Measurements from ENCODE around the gene MTG1.
"Not testable (repeated sequence)": the region's sequence is repeated elsewhere in the genome, so short reads cannot be mapped to it uniquely, and the experiment has no call there.

The MTG1 gene

GRCh38 chr10:133366751-133367150 lies 27.2 kb upstream of the MTG1 start:
- peaks cover 0 to 24% (median 18%) of the 10 kb centered on the region in 5 donors for H3K4me1 ChIP-seq (ENCODE audit: control insufficient read depth in 5 of 5, insufficient read depth in 5 of 5, low read length in 5 of 5)
- no peaks in the 10 kb centered on the region for H3K9me3 ChIP-seq (ENCODE audit: control insufficient read depth in 5 of 5, low read length in 5 of 5)
- H3K36me3 ChIP-seq (ENCODE audit: control insufficient read depth in 5 of 5, insufficient read depth in 5 of 5, low read length in 5 of 5) = peaks cover 4 to 84% (median 82%) of the 10 kb centered on the region in 5 donors
- H3K4me3 ChIP-seq (ENCODE audit: low read depth in 1 of 5, low read length in 5 of 5) = no peak overlapping the region
- H3K27me3 ChIP-seq (ENCODE audit: control insufficient read depth in 5 of 5, insufficient read depth in 4 of 5, low read length in 5 of 5) = no peaks in the 10 kb centered on the region
- H3K9ac ChIP-seq (ENCODE audit: low read length in 5 of 5) = peak overlapping the region in 1 of 5 donors; percentile 20
- no peak overlapping the region for H3K27ac ChIP-seq (ENCODE audit: low read depth, low read length)

- H3K4me3 ChIP-seq (ENCODE audit: low read depth in 1 of 5, low read length in 5 of 5); H3K9ac ChIP-seq (ENCODE audit: low read length in 5 of 5); H3K9me3 ChIP-seq (ENCODE audit: control insufficient read depth in 5 of 5, low read length in 5 of 5); H3K27ac ChIP-seq (ENCODE audit: low read depth, low read length); H3K27me3 ChIP-seq (ENCODE audit: control insufficient read depth in 5 of 5, insufficient read depth in 4 of 5, low read length in 5 of 5): not testable (repeated sequence)
- peaks cover 0 to 31% (median 25%) of the 10 kb centered on the region in 5 donors for H3K4me1 ChIP-seq (ENCODE audit: control insufficient read depth in 5 of 5, insufficient read depth in 5 of 5, low read length in 5 of 5)
- peaks cover 4 to 77% (median 75%) of the 10 kb centered on the region in 5 donors for H3K36me3 ChIP-seq (ENCODE audit: control insufficient read depth in 5 of 5, insufficient read depth in 5 of 5, low read length in 5 of 5)
These were observed 26.5 kb upstream of the MTG1 start for GRCh38 chr10:133367461-133367860.

GRCh38 chr10:133368153-133368552 lies 25.8 kb upstream of the MTG1 start:
- Histone ChIP-seq H3K4me3 (ENCODE audit: low read depth in 1 of 5, low read length in 5 of 5) (no peak overlapping the region), H3K27ac (ENCODE audit: low read depth, low read length) (no peak overlapping the region), H3K4me1 (ENCODE audit: control insufficient read depth in 5 of 5, insufficient read depth in 5 of 5, low read length in 5 of 5) (peaks cover 0 to 32% (median 26%) of the 10 kb centered on the region in 5 donors), H3K36me3 (ENCODE audit: control insufficient read depth in 5 of 5, insufficient read depth in 5 of 5, low read length in 5 of 5) (peaks cover 4 to 70% (median 68%) of the 10 kb centered on the region in 5 donors), H3K9ac (ENCODE audit: low read length in 5 of 5) (no peak overlapping the region), H3K9me3 (ENCODE audit: control insufficient read depth in 5 of 5, low read length in 5 of 5) (no peaks in the 10 kb centered on the region), H3K27me3 (ENCODE audit: control insufficient read depth in 5 of 5, insufficient read depth in 4 of 5, low read length in 5 of 5) (no peaks in the 10 kb centered on the region)

DNA sequence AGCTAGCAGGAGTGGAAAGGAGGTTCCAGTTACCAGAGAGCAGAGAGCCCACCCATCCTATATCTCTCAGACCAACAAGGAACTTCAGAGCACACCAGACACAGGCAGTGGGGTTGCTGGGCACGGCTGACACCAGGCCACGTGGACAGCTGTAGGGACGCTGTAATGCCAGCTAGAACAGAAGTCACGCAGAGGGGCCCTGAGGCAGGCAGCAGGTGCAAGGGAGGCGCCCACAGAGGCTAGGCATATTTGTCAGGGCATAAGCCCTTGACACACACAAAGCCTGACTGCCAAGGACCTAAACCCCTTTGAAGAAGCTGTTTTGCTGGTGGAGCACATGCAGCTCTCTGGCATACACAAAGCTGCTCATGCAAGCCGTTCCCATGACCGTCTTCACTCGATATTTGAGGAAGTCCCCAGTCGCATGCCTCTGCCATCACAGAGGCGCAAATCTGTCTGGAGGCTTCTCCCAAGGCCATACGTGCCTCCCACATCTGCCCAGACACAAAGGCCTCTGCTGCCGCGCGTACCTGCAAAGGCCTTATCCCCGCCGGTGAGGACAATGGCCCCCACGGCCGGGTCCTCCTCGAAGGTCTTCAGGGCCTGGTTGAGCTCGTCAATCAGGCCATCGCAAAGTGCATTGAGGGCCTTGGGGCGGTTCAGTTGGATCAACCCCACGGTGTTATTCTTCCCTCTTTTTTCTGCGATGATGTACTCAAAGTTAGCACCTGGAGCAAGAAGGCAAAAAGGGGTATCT lies 23.7 kb upstream of the MTG1 start:
- H3K4me1 ChIP-seq (ENCODE audit: control insufficient read depth in 5 of 5, insufficient read depth in 5 of 5, low read length in 5 of 5) = peaks cover 0 to 34% (median 25%) of the 10 kb centered on the region in 5 donors
- H3K27ac ChIP-seq (ENCODE audit: low read depth, low read length) = no peak overlapping the region
- H3K27me3 ChIP-seq (ENCODE audit: control insufficient read depth in 5 of 5, insufficient read depth in 4 of 5, low read length in 5 of 5) = no peaks in the 10 kb centered on the region
- peaks cover 0 to 53% (median 52%) of the 10 kb centered on the region in 5 donors for H3K36me3 ChIP-seq (ENCODE audit: control insufficient read depth in 5 of 5, insufficient read depth in 5 of 5, low read length in 5 of 5)
- H3K9me3 ChIP-seq (ENCODE audit: control insufficient read depth in 5 of 5, low read length in 5 of 5) = no peaks in the 10 kb centered on the region
- no peak overlapping the region for H3K4me3 ChIP-seq (ENCODE audit: low read depth in 1 of 5, low read length in 5 of 5)
- H3K9ac ChIP-seq (ENCODE audit: low read length in 5 of 5) = no peak overlapping the region

GRCh38 chr10:133372507-133372906 lies 21.4 kb upstream of the MTG1 start:
- peak overlapping the region in 1 of 5 donors; percentile 26 for H3K9ac ChIP-seq (ENCODE audit: low read length in 5 of 5)
- H3K27me3 ChIP-seq (ENCODE audit: control insufficient read depth in 5 of 5, insufficient read depth in 4 of 5, low read length in 5 of 5) = no peaks in the 10 kb centered on the region
- H3K4me1 ChIP-seq (ENCODE audit: control insufficient read depth in 5 of 5, insufficient read depth in 5 of 5, low read length in 5 of 5) = peaks cover 0 to 37% (median 19%) of the 10 kb centered on the region in 5 donors
- H3K27ac ChIP-seq (ENCODE audit: low read depth, low read length) = no peak overlapping the region
- H3K36me3 ChIP-seq (ENCODE audit: control insufficient read depth in 5 of 5, insufficient read depth in 5 of 5, low read length in 5 of 5) = peaks cover 0 to 34% (median 33%) of the 10 kb centered on the region in 5 donors
- no peaks in the 10 kb centered on the region for H3K9me3 ChIP-seq (ENCODE audit: control insufficient read depth in 5 of 5, low read length in 5 of 5)
- H3K4me3 ChIP-seq (ENCODE audit: low read depth in 1 of 5, low read length in 5 of 5) = peak overlapping the region; percentile 5 to 50 (median 43)

GRCh38 chr10:133373174-133374090 lies 20.5 kb upstream of the MTG1 start, which contains the start of gene ECHS1:
ECHS1 (minus strand) TSS chr10:133373354; CDS start chr10:133373333, 21 bp downstream.
- Histone ChIP-seq H3K9ac (ENCODE audit: low read length in 5 of 5) (peak within 1 kb of the TSS in 4 of 5 donors; percentile 39 to 74 (median 66)), H3K4me1 (ENCODE audit: control insufficient read depth in 5 of 5, insufficient read depth in 5 of 5, low read length in 5 of 5) (peaks cover 0 to 46% (median 29%) of the 10 kb centered on the region in 5 donors), H3K27ac (ENCODE audit: low read depth, low read length) (no peak within 1 kb of the TSS), H3K27me3 (ENCODE audit: control insufficient read depth in 5 of 5, insufficient read depth in 4 of 5, low read length in 5 of 5) (no peaks in the 10 kb centered on the region), H3K4me3 (ENCODE audit: low read depth in 1 of 5, low read length in 5 of 5) (peak within 1 kb of the TSS; percentile 53 to 78 (median 73)), H3K9me3 (ENCODE audit: control insufficient read depth in 5 of 5, low read length in 5 of 5) (no peaks in the 10 kb centered on the region), H3K36me3 (ENCODE audit: control insufficient read depth in 5 of 5, insufficient read depth in 5 of 5, low read length in 5 of 5) (peaks cover 0 to 28% (median 28%) of the 10 kb centered on the region in 5 donors)

GRCh38 chr10:133375357-133376115 lies 18.4 kb upstream of the MTG1 start:
- H3K9me3 ChIP-seq (ENCODE audit: control insufficient read depth in 5 of 5, low read length in 5 of 5) = no peaks in the 10 kb centered on the region
- peaks cover 0 to 52% (median 38%) of the 10 kb centered on the region in 5 donors for H3K4me1 ChIP-seq (ENCODE audit: control insufficient read depth in 5 of 5, insufficient read depth in 5 of 5, low read length in 5 of 5)
- H3K36me3 ChIP-seq (ENCODE audit: control insufficient read depth in 5 of 5, insufficient read depth in 5 of 5, low read length in 5 of 5) = peaks cover 0 to 7% (median 7%) of the 10 kb centered on the region in 5 donors
- H3K4me3 ChIP-seq (ENCODE audit: low read depth in 1 of 5, low read length in 5 of 5) = no peak overlapping the region
- H3K9ac ChIP-seq (ENCODE audit: low read length in 5 of 5) = no peak overlapping the region
- H3K27me3 ChIP-seq (ENCODE audit: control insufficient read depth in 5 of 5, insufficient read depth in 4 of 5, low read length in 5 of 5) = no peaks in the 10 kb centered on the region
- H3K27ac ChIP-seq (ENCODE audit: low read depth, low read length) = no peak overlapping the region

- not testable (repeated sequence) for H3K9ac ChIP-seq (ENCODE audit: low read length in 5 of 5); H3K27ac ChIP-seq (ENCODE audit: low read depth, low read length); H3K9me3 ChIP-seq (ENCODE audit: control insufficient read depth in 5 of 5, low read length in 5 of 5); H3K4me3 ChIP-seq (ENCODE audit: low read depth in 1 of 5, low read length in 5 of 5); H3K36me3 ChIP-seq (ENCODE audit: control insufficient read depth in 5 of 5, insufficient read depth in 5 of 5, low read length in 5 of 5); H3K27me3 ChIP-seq (ENCODE audit: control insufficient read depth in 5 of 5, insufficient read depth in 4 of 5, low read length in 5 of 5)
- H3K4me1 ChIP-seq (ENCODE audit: control insufficient read depth in 5 of 5, insufficient read depth in 5 of 5, low read length in 5 of 5) = peaks cover 0 to 52% (median 38%) of the 10 kb centered on the region in 5 donors
These were observed 17.8 kb upstream of the MTG1 start for GRCh38 chr10:133376183-133376582.

- no peak overlapping the region for H3K27ac ChIP-seq (ENCODE audit: low read depth, low read length)
- H3K9ac ChIP-seq (ENCODE audit: low read length in 5 of 5) = no peak overlapping the region
- peak overlapping the region in 1 of 5 donors; percentile 91 for H3K4me3 ChIP-seq (ENCODE audit: low read depth in 1 of 5, low read length in 5 of 5)
- H3K4me1 ChIP-seq (ENCODE audit: control insufficient read depth in 5 of 5, insufficient read depth in 5 of 5, low read length in 5 of 5) = peaks cover 0 to 44% (median 29%) of the 10 kb centered on the region in 5 donors
- H3K9me3 ChIP-seq (ENCODE audit: control insufficient read depth in 5 of 5, low read length in 5 of 5) = no peaks in the 10 kb centered on the region
- H3K36me3 ChIP-seq (ENCODE audit: control insufficient read depth in 5 of 5, insufficient read depth in 5 of 5, low read length in 5 of 5) = peaks cover 0 to 6% (median 2%) of the 10 kb centered on the region in 5 donors
- no peaks in the 10 kb centered on the region for H3K27me3 ChIP-seq (ENCODE audit: control insufficient read depth in 5 of 5, insufficient read depth in 4 of 5, low read length in 5 of 5)
These were observed 16.7 kb upstream of the MTG1 start for GRCh38 chr10:133377025-133377817.
